Stimulated activated naive CD8-positive, alpha-beta T cell treated with anti-CD3 and anti-CD28 coated beads, Interleukin-15, Interleukin-2, amounts not matched to agents 100 ng/mL and 50 ng/mL, for 24 hours (primary cell): ENCODE data around the gene DYRK4.

ENCODE experiments used
- H3K27ac Mint-ChIP-seq: one replicate; pipeline ENCODE4 v1.8.0; 2021; ENCODE audit warnings: mild to moderate bottlenecking, mixed read lengths
- H3K27me3 Mint-ChIP-seq: one replicate; pipeline ENCODE4 v1.8.0; 2021; ENCODE audit warnings: mixed read lengths
- H3K36me3 Mint-ChIP-seq: one replicate; pipeline ENCODE4 v1.8.0; 2021; ENCODE audit warnings: low read depth, mixed read lengths
- H3K4me1 Mint-ChIP-seq: one replicate; pipeline ENCODE4 v1.8.0; 2021; ENCODE audit warnings: low read depth, mixed read lengths
- H3K4me3 Mint-ChIP-seq: one replicate; pipeline ENCODE4 v1.8.0; 2021; ENCODE audit warnings: mild to moderate bottlenecking, mixed read lengths
- H3K9me3 Mint-ChIP-seq: one replicate; pipeline ENCODE4 v1.8.0; 2021; ENCODE audit warnings: mixed read lengths

DYRK4 gene

GRCh38 chr12:4553943-4554342, 8.1 kb upstream of the DYRK4 start:
- H3K36me3 Mint-ChIP-seq, result peaks cover 54% of the 10 kb centered on the region
- no peaks in the 10 kb centered on the region for H3K9me3 Mint-ChIP-seq
- H3K4me1 Mint-ChIP-seq, result no peaks in the 10 kb centered on the region
- no peak overlapping the region for H3K4me3 Mint-ChIP-seq
- no peak overlapping the region for H3K27ac Mint-ChIP-seq
- H3K27me3 Mint-ChIP-seq, result no peaks in the 10 kb centered on the region

DNA sequence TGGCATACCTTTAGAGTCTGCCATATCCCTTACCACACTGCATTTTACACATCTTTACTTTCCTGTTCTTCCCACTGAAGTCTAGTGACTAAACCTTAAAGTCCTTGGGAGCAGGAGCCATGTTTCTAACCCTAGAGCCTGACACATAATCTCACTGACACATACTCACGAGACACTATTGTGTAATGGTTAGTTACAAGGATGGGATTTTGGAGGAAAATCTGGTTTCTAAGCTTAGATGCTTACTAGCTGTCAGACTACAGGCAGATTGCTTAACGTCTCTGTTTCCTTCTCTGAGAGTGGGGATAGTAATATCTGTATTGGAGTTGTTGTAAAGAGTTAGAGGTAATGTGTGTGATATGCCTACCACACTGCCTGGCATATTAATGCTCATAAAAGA, 6.2 kb upstream of the DYRK4 start:
- peaks cover 44% of the 10 kb centered on the region for H3K36me3 Mint-ChIP-seq
- H3K4me1 Mint-ChIP-seq, result no peaks in the 10 kb centered on the region
- H3K27me3 Mint-ChIP-seq, result no peaks in the 10 kb centered on the region
- H3K9me3 Mint-ChIP-seq, result no peaks in the 10 kb centered on the region
- no peak overlapping the region for H3K4me3 Mint-ChIP-seq
- H3K27ac Mint-ChIP-seq, result no peak overlapping the region

DNA sequence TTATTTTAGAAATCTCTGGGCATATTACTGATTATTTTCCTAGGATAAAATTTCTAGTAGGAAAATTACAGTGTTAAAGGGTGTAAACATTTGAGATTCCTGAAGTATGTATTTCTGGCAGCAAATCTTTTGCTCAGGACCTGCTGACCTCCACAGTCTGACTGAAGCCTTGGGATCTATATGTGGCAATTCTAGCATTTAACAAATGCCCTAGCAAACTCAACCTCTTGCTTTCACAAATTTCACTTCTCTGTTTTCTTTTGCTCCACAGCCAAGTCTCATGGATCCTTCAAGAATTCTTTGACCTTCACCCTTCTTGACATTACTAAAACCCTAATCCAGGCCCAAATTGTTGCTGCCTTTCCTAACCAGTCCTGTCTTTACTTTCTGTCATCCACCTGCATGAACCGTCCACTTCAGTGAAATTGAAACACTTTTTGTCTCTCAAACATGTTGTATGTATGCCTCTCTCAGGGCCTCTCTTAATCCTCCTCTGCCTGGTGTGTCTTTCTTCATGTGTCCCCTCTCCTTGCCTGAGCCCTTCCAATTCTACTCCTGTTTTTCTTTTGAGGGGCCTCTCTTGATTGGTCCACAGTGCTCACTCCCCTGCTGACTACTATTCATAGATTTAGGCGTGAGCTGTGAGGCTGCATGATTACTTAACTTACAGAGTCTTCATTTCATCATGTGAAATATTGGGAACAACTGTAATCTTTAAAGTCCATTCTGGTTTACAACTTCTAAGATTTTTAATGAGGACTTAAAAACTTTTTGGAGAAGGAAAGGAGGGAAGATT, 5.1 kb upstream of the DYRK4 start:
- no peak overlapping the region for H3K27ac Mint-ChIP-seq
- no peaks in the 10 kb centered on the region for H3K4me1 Mint-ChIP-seq
- peaks cover 44% of the 10 kb centered on the region for H3K36me3 Mint-ChIP-seq
- no peak overlapping the region for H3K4me3 Mint-ChIP-seq
- no peaks in the 10 kb centered on the region for H3K9me3 Mint-ChIP-seq
- H3K27me3 Mint-ChIP-seq, result no peaks in the 10 kb centered on the region

DNA sequence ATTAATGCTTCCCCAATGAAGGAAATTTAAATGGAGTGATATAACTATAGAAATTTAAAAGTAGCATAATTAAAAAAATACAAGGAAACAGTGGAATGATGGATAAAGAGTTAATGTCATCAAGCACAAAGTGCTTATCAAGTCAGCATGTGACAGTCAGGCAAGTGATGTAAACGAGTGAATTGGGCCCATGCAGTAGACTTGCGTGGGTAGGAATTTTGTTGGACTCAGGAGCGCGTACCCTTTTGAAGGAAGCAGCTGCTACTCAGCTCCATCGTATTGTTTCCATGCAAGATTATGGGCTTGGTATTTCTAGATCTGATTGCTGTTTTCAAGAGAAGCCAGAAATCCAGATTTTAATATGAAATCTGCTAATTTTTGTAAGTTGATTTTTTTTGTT, 4.4 kb upstream of the DYRK4 start:
- H3K4me1 Mint-ChIP-seq, result no peaks in the 10 kb centered on the region
- no peak overlapping the region for H3K4me3 Mint-ChIP-seq
- H3K27me3 Mint-ChIP-seq, result peaks cover 3% of the 10 kb centered on the region
- no peak overlapping the region for H3K27ac Mint-ChIP-seq
- H3K36me3 Mint-ChIP-seq, result peaks cover 44% of the 10 kb centered on the region
- no peaks in the 10 kb centered on the region for H3K9me3 Mint-ChIP-seq

GRCh38 chr12:4558171-4558570, 3.8 kb upstream of the DYRK4 start:
- H3K9me3 Mint-ChIP-seq, result no peaks in the 10 kb centered on the region
- H3K27me3 Mint-ChIP-seq, result peaks cover 6% of the 10 kb centered on the region
- no peaks in the 10 kb centered on the region for H3K4me1 Mint-ChIP-seq
- H3K36me3 Mint-ChIP-seq, result peaks cover 39% of the 10 kb centered on the region
- H3K4me3 Mint-ChIP-seq, result no peak overlapping the region
- H3K27ac Mint-ChIP-seq, result no peak overlapping the region

GRCh38 chr12:4563336-4563735, 1.3 kb downstream of the DYRK4 start:
- Mint-ChIP-seq H3K4me1 (peaks cover 23% of the 10 kb centered on the region), H3K27ac (no peak overlapping the region), H3K9me3 (no peaks in the 10 kb centered on the region), H3K27me3 (peaks cover 18% of the 10 kb centered on the region), H3K4me3 (no peak overlapping the region), H3K36me3 (peaks cover 10% of the 10 kb centered on the region)

- peaks cover 10% of the 10 kb centered on the region for H3K36me3 Mint-ChIP-seq
- peaks cover 18% of the 10 kb centered on the region for H3K27me3 Mint-ChIP-seq
- H3K4me1 Mint-ChIP-seq, result peaks cover 23% of the 10 kb centered on the region
- peak overlapping the region; percentile 52 for H3K4me3 Mint-ChIP-seq
- H3K27ac Mint-ChIP-seq, result no peak overlapping the region
- H3K9me3 Mint-ChIP-seq, result no peaks in the 10 kb centered on the region
Observed at GRCh38 chr12:4564818-4565217, 2.8 kb downstream of the DYRK4 start.

- H3K36me3 Mint-ChIP-seq, result no peaks in the 10 kb centered on the region
- no peak overlapping the region for H3K4me3 Mint-ChIP-seq
- H3K9me3 Mint-ChIP-seq, result no peaks in the 10 kb centered on the region
- no peak overlapping the region for H3K27ac Mint-ChIP-seq
- peaks cover 18% of the 10 kb centered on the region for H3K27me3 Mint-ChIP-seq
- H3K4me1 Mint-ChIP-seq, result peaks cover 23% of the 10 kb centered on the region
Observed at GRCh38 chr12:4566474-4566873, 4.5 kb downstream of the DYRK4 start.

DNA sequence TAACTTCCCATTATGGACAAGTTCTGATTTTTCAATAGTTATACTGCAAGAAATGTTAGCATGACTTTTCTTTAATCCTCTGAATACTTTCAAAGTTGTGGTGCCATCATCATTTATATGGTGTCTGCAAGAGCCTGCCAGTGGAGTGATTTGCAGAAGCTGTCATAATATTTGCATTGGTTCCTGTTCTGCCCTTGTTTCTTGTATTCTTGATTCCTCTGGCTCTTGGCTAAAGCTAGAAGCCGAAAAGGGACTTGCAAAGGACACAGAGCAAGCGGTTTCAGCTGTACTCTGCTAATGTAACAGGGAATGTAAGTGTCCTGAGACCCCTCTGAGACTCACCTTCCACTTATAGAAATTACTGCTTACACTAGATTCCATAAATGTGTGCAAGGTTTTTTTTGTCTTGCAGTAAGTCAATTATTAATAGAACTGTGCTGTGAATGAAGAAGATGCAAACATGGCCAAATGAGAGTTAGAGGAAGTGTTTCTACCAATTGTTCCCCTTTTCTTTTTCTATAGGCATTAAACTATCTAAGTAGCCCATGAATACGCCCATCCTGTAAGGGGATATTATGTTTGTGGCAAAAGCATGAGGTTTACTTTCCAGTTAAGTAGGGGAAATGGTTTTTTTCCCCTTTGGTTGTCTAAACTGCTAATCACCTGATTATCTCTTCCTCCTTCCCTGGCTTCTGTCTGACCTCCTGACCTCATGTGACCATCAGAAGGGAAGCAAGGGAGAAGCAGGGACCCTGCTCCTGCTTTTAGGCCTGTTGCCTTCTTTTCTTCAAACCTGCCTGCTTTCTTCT, 5.3 kb downstream of the DYRK4 start:
- no peaks in the 10 kb centered on the region for H3K36me3 Mint-ChIP-seq
- no peaks in the 10 kb centered on the region for H3K9me3 Mint-ChIP-seq
- peaks cover 18% of the 10 kb centered on the region for H3K27me3 Mint-ChIP-seq
- H3K27ac Mint-ChIP-seq, result no peak overlapping the region
- H3K4me1 Mint-ChIP-seq, result peaks cover 23% of the 10 kb centered on the region
- H3K4me3 Mint-ChIP-seq, result no peak overlapping the region

- H3K4me1 Mint-ChIP-seq, result peaks cover 23% of the 10 kb centered on the region
- H3K9me3 Mint-ChIP-seq, result no peaks in the 10 kb centered on the region
- no peak overlapping the region for H3K4me3 Mint-ChIP-seq
- H3K36me3 Mint-ChIP-seq, result no peaks in the 10 kb centered on the region
- H3K27ac Mint-ChIP-seq, result no peak overlapping the region
- peaks cover 11% of the 10 kb centered on the region for H3K27me3 Mint-ChIP-seq
Observed at GRCh38 chr12:4569261-4569660, 7.3 kb downstream of the DYRK4 start.

GRCh38 chr12:4572680-4573079, 10.7 kb downstream of the DYRK4 start:
- no peaks in the 10 kb centered on the region for H3K9me3 Mint-ChIP-seq
- H3K27me3 Mint-ChIP-seq, result no peaks in the 10 kb centered on the region
- peaks cover 3% of the 10 kb centered on the region for H3K4me1 Mint-ChIP-seq
- H3K36me3 Mint-ChIP-seq, result no peaks in the 10 kb centered on the region
- no peak overlapping the region for H3K27ac Mint-ChIP-seq
- no peak overlapping the region for H3K4me3 Mint-ChIP-seq

DNA sequence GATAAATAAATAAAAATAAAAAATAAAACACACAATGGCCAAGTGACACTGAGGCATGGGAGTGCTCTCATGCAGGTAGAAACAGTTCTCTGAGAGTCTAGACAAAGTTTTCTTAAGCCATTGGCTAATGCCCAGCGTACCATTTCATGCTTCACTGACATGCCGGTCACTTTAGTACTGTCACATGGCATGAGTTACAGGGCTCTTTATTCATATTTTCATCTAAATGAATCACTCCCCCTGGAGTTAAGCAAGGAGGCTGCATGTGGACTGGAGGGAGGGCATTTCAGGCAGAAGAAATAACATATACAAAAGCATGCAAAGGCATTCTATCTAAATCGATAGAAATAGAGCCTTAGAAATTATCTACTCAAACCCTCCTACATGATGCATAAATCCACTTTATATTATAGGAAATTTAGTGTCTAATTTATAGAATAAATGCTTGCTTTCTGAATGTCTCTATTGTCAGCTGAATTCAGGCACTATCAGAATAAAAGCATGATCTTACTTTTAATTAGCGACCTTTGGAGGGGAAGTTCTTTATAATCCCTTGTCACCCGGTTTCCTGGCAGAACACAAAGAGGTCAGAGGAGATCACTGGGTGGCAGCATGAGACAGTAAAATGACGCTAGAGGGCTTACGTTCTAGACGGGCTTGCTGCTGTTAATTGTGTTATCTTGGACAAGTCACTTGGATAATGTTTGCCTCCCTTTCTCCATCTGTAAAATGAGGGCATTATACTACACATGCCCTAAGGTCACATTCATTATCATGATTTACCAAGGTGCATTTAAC, 17.5 kb downstream of the DYRK4 start:
- Mint-ChIP-seq H3K27me3 (no peaks in the 10 kb centered on the region), H3K36me3 (no peaks in the 10 kb centered on the region), H3K4me3 (no peak overlapping the region), H3K4me1 (no peaks in the 10 kb centered on the region), H3K27ac (no peak overlapping the region), H3K9me3 (no peaks in the 10 kb centered on the region)

DNA sequence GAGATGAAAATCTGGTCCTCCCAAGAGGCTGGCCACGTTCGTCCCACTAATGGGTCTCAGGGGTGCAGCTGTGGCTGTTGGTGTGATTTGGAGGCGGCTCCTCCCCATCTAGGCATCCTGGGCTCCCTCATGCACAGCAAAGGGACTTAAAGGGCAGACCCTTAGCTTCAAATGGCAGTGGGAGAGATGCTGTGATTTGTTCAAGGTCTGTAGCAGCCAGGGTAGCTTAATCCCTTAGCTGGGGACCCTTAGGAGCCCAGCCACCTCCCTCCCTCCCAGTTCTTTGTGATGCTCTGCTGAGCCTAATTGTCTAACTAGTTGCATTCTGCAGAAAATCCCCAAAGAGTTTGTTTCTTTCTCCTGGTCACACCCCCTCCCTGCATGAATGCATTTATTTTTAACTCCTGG, 18.3 kb downstream of the DYRK4 start:
- Mint-ChIP-seq H3K36me3 (no peaks in the 10 kb centered on the region), H3K4me3 (no peak overlapping the region), H3K9me3 (no peaks in the 10 kb centered on the region), H3K27ac (no peak overlapping the region), H3K27me3 (no peaks in the 10 kb centered on the region), H3K4me1 (no peaks in the 10 kb centered on the region)

DNA sequence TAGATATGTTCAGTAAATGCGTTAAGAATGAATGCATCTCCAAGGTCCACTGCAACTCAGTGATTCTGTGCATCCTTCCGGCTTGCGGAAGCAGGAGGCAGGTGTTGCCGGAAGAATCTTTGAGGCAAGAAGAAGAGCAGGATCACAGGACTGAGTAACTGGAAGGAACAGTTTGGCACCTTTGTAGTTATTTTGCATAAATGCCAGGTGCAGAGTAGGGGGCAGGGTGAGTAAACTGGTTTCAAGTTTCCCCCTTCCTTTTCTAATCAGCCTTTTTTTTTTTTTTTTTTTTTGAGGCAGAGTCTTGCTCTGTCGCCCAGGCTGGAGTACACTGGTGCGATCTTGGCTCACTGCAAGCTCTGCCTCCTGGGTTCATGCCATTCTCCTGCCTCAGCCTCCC, 22.3 kb downstream of the DYRK4 start:
- no peak overlapping the region for H3K27ac Mint-ChIP-seq
- H3K4me3 Mint-ChIP-seq, result no peak overlapping the region
- no peaks in the 10 kb centered on the region for H3K4me1 Mint-ChIP-seq
- no peaks in the 10 kb centered on the region for H3K27me3 Mint-ChIP-seq
- no peaks in the 10 kb centered on the region for H3K9me3 Mint-ChIP-seq
- H3K36me3 Mint-ChIP-seq, result no peaks in the 10 kb centered on the region

DNA sequence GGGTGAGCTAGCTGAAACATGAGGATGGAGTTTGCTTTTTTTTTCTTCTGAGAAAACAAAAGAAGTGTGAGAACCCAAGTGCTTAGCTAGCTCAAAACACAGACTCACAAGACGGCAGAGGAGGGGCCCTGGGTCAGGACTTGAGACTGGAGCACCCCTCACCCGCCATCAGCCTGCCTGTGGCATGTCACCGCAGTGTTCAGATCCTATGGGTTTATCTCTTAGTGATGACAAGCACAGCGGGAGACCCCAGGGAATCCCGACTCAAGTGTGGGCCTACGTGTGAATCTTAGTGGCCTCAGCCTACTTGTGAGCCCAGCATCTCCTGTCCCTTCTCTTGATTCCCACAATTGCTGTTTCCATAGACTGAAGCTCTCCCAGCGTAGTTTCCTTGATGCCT, 22.9 kb downstream of the DYRK4 start:
- Mint-ChIP-seq H3K9me3 (no peaks in the 10 kb centered on the region), H3K27ac (no peak overlapping the region), H3K36me3 (no peaks in the 10 kb centered on the region), H3K4me1 (no peaks in the 10 kb centered on the region), H3K4me3 (no peak overlapping the region), H3K27me3 (no peaks in the 10 kb centered on the region)
